ENCODE measurements around the gene SLC22A25.

GRCh38 chr11:63214093-63214492 is 29.3 kb downstream of the SLC22A25 start:
- no peak for TF ChIP-seq CTCF (IDR thresholded peaks at IDR 0.05; ENCODE audit: low read length)
- TF ChIP-seq EZH2 (optimal IDR thresholded peaks at IDR 0.05; ENCODE audit: low read depth, low read length) = no peak
- no peak for TF ChIP-seq EZH2phosphoT487 (IDR thresholded peaks at IDR 0.05; ENCODE audit: low read length)

Data from MM.1S (cell line).